HG03521 (cell line): ENCODE measurements around the gene TXNL1.
"Not testable (repeated sequence)": the region's sequence is repeated elsewhere in the genome, so short reads cannot be mapped to it uniquely, and the experiment has no call there.

Source experiments
- ATAC-seq: cut with Tn5 transposase; IDR thresholded peaks from one replicate; pipeline ENCODE4 v1.9.1; 2021; ENCODE audit warnings: mild to moderate bottlenecking, moderate library complexity; ENCODE audit not compliant: unreplicated experiment

Gene TXNL1

DNA sequence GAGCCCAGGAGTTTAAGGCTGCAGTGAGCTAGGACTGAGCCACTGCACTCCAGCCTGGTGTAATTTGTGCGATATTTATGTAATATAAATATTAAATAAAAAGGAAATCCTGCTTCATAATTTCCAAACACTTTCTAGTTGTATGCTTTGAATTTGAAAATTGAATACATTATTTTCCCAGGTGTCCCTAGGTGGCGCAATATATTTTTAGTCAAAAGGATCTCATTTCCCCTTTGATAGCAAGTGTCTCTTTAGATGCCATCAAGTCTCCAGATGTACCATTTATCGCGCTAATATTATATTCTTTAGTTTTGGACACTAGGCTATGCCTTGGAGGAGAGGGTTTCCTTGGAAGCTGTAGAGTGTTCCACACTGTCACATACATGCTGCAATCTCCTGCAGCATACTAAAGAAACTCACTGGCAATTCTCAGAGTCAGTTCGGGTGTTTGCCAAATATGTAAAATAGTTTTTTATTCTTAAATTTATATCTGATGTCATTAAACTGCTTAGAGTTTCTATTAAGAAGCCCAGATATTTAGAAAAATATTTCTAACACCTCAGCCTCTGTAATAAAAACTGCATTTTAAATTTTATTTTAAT lies 7.1 kb upstream of the TXNL1 start:
- ATAC-seq = no peak

DNA sequence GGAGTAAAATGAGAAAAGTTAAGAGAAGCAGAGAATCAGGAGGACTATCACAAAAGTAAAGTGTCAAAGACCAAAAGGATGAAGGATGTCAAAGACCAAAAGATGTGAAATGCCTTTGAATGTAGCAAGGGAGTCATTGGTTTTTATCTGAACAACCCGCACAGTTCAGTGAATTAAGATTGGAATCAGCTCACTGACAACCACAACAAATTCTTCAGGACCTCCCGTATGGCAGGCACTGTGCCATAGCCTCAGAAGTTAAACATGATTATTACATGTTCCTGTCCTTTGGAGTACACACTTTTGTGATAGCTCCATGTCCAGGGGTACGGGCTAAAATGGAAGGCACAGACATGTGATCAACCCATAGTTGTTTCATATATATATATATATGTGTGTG lies 5.0 kb upstream of the TXNL1 start:
- ATAC-seq = no peak

DNA sequence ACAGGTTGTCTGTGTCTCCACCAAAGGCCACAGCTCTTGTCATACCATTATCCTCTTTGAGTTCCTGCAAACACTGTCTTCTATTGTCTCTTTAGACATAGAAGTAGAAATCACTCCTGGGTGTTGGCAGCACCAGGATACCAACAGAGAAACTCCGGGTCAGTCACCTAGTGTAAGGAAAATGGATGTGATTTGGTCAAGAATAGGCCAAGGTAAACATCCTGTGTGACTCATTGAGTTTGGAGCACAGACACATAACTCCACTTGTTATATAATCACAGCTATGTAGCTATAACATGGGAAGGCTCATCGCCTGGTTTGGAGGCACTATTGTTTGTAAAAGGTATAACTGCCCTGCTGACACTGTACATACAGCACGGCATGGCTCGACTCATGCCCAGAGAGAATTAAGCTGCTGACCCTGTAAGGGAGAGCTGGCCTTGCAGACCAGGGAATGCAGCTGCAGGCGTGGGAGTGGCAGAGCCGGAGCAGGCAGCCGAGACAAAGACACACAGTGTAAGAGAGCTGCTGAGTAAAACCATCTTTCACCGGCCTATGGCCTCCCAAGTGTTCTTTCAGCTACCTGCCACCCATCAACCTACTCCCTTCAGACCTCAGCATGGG lies 3.4 kb upstream of the TXNL1 start:
- no peak for ATAC-seq

GRCh38 chr18:56639571-56639970 lies 1.2 kb upstream of the TXNL1 start:
- no peak for ATAC-seq

DNA sequence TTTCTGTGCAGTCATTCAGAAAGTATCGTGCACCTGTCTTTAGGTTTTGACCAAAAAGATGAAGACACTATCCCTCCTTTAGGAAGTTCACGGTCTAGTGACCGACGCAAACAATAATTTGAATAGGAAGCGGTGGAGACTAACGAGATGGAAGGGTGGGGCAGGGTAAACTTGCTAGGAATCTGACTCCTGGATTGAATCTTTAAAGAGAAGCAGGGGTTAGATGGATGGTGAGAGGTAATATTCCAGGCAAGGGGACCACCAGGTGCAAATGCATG lies 651 bp upstream of the TXNL1 start:
- ATAC-seq = no peak

GRCh38 chr18:56637711-56638231 lies 621 bp downstream of the TXNL1 start:
- ATAC-seq = no peak

DNA sequence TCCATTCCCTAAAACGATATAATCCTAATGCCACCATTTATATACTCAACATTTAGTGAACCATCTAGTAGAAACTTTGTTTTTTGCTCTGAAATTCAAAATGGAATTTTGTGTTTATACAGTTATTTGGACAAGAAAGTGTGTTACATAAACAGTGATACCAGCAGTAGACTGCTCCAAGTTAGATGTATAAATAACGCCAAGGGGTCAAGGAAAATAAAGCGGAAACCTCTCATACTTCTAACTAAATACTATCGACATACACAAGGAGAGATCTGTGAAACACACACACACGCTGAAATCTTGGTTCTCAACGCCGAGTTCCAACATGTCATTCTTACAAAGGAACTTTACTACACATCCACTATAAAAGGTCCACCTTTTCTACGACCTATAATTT lies 1.2 kb downstream of the TXNL1 start:
- ATAC-seq = no peak

DNA sequence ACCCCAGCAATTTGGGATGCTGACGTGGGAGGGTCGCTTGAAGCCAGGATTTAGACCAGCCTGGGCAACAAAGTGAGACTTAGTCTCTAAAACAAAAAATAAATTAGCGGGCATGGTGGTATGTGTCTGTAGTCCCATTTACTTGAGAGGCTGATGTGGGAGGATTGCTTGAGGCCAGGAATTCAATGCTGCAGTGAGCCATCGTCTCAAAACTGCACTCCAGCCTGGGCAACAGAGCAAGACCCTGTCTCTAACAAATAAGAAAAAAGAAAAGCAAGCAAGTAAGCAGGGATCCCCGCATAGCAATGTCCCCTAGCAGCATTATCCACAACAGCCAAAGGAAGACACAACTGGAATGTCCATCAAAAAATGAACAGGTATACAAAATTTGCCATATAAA lies 3.4 kb downstream of the TXNL1 start:
- no peak for ATAC-seq

GRCh38 chr18:56632070-56633022 lies 6.0 kb downstream of the TXNL1 start:
- ATAC-seq = no peak

- ATAC-seq = no peak
Observed at GRCh38 chr18:56627991-56628390, 10.4 kb downstream of the TXNL1 start.

DNA sequence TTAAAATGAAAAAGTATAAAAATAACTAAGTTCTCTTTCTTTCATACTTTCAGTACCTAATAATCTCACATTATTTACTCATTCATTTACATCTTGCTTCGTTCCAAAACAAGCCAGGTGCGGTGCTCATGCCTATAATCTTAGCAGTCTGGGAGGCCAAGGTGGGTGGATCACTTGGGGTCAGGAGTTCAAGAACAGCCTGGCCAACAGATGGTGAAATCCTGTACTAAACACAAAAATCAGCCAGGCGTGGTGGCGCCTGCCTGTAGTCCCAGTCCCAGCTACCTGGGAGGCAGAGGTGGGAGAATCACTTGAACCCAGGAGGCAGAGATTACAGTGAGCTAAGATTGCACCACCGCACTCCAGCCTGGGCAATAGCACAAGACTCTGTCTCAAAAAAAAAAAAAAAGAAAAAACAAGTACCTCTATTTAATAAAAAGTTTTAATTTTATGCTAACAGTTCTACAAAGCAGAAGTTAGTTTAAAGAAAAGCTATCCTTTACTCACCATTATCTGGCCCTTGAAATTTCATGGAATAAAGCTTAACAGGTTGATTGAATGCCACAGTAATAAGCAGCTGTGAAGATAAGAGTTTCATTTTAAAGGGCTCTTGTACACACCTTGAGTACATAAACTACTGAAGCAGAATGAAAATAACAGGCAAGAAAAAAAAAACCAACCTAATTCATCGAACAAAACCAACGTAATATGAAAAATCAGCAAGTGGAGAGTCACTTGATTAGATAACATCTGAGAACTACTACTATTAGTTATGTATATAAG lies 22.5 kb downstream of the TXNL1 start:
- no peak for ATAC-seq

GRCh38 chr18:56606618-56607017 lies 31.8 kb downstream of the TXNL1 start:
- no peak for ATAC-seq

DNA sequence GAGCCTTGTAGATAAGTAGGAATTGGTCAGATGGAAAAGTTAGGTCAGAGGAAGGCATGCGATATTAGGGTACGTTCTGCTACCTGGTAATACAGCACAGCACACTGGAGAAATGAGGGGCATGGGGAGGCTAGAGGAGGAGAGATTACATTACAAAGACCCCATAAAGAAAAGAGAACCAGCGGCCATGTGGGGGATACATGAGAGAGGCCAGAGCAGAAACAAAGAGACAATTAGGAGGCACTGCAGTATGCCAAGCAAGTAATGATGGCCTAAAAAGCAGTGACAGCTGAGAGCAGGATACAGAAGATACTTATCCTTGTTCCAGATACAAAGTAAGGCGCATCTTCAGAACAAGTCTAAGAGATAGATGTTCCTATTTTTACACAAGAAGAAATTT lies 40.0 kb downstream of the TXNL1 start:
- ATAC-seq = no peak

DNA sequence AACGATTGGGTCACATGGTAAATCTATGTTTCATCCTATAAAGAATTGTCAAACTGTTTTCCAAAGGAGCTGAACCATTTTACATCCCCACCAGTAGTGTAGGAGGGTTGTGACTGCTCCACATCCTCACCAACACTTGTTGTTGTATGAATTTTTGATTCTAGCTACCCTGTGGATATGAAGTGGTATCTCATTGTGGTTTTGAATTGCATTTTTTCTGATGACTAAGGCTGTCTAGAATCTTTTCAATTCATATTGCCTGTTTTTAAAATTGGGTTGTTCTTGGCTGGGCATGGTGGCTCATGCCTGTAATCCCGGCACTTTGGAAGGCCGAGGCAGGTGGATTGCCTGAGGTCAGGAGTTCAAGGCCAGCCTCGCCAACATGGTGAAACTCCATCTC lies 44.5 kb downstream of the TXNL1 start:
- no peak for ATAC-seq

- ATAC-seq = no peak
Observed at GRCh38 chr18:56580026-56580425, 58.4 kb downstream of the TXNL1 start.

DNA sequence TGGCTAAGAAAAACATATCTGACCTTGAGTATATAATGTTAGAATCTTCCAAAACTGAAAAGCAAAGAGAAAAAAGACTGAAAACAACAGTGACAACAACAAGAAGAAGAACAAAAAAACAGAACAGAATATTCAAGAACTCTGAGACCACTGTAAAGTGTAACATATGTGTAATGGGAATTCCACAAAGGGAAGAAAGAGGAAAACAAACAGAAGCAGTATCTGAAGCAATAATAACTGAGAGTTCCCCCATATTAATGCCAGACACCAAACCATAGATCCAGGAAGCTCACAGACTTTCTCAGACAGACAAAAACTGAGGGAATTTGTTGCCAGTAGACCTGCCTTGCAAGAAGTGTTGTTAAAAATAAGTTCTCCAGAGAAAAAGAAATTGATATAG lies 58.9 kb downstream of the TXNL1 start:
- ATAC-seq = no peak

DNA sequence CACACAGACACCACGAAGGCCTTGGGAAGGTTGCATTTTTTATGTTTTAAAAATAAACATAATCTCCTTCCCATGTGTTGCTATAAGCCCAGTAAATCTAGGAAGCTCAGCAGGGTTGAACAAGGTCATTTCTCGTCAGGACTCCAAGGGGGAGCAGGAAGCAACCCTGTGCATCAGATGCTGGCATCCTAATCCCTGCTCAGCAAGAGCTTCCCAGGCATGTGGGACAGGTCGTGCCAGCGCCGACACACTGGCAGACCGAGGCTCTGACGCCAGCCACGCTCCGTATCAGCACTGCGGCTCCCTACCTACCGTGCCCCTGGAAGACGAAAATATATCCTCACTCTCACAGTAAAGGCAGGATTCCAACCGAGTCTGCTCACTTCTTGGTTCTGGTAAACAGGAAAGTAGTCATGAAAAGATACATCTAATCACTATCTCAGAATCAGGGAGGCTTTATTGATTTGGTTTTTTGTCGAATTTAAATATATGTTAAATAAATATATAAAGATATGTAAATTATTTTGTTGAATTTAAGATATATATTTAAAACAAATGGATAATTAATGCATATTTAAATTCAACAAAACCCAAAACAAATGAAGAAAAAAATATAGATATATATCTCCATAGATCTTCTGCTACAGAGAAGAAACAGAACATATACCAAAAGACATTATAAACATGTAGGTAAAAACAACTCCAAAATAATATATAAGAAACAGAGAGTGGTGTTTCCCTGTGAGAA lies 61.4 kb downstream of the TXNL1 start:
- no peak for ATAC-seq

DNA sequence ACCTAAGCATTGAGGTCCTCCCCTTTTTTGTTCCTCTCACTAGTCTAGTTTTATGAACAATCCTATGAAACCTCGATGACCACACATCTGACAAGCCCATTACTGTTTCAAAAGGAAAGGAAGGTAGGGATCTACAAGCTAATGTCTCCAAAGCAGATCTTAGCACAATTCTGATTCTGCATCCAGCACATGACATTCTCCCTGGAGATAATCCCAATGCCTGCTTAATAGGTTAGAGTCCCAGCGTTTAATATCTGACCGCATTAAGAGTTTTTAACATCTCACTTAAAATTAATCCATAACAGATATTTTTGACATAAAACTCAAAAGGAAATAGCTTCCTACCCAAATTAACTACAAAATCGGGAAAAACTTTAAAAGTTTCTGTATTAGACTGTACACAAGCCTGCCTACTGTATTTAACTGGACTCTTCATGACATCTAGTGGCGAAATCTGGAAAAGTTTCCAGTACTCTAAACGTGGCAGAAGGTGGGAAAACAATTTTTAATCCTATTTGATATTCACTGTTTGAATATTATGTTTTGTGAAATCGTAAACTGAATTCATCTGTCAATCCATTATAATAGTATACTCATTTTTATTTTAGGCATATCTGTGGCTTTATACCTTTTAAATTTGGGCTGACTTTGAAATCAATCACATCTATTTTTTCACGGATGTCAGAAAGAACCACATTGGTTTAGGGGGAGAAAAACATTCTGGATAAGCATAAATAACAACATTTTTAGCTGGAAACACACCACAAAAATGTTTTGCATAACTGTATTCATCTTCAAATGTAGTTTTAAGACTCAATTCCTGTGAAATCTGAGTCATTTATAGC lies 62.4 kb downstream of the TXNL1 start:
- ATAC-seq = no peak

DNA sequence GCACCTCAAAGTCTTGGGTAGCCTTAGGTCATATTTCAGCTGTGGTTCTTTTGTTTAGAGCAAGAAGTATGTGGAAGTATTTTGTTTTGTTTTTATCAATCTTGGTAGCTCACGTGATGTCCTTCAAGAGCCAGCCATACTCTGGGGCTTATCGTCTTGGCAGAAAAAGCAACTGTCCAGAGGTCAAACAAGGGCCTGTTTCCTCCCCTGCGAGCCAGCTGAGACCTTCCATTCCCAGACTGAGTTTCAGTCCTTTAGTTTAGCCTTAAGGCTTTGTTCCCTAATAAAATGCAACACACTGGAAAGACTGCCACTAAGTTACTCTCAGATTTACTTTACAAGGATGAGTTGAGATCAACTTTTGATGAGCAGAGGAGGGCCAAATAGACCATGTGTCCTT lies 63.5 kb downstream of the TXNL1 start:
- ATAC-seq = no peak

DNA sequence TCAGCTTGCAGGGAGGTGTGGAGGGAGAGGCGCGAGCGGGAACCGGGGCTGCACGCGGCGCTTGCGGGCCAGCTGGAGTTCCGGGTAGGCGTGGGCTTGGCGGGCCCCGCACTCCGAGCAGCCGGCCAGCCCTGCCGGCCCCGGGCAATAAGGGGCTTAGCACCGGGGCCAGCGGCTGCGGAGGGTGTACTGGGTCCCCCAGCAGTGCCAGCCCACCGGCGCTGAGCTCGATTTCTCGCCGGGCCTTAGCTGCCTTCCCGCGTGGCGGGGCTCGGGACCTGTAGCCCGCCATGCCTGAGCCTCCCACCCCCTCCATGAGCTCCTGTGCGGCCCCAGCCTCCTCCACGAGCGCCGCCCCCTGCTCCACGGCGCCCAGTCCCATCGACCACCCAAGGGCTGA lies 66.1 kb downstream of the TXNL1 start:
- ATAC-seq = not testable (repeated sequence)
